Measurements from ENCODE around the gene NLRC3. TPM values are rescaled to one million over a fixed set of nuclear protein-coding genes. Genes with fewer than 3 reads are reported as not detected.

NLRC3 gene
- total RNA-seq, 1 experiment from 2014 or later: 0.02 TPM

DNA sequence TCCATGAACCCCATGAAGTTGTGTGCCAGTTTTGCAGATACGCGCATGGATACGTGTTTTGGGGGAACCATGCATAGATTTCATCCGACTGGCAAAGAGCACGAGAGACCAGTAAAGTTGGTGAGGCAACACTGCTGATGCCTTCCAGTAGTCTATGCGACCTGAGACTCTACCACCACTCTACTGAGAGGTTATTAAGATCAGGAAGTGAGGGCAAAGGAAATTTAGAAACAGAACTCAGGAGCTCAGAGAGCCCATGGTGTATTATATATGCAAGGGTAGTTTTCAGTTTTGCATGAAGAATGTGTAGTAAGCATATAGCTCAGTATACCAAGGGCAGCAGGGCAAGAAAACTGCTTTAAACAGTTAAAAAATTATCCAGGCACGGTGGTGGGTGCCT lies 30.0 kb upstream of the NLRC3 start:
- peaks cover 6% of the 10 kb centered on the region for H3K36me3 ChIP-seq

DNA sequence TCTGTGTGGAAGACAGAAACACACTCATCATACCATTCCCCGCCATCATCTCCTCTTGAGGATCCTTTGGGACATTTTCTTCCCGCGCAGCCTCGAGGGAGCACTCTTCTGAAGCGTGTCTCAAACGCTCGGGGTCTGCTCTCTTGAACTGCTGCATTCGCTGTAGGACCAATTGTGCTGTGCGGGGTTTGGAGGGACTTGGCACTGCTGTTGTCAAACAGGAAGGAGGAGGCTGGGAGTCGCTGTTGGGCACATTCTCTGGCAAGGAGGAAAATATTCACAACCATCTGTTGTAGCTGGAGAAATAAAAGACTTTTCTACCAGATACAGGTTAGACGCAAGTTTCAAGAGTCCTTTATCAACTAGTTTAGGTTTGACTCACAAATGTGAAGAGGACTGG lies 29.2 kb upstream of the NLRC3 start:
- Histone ChIP-seq H3K27me3 (no peaks in the 10 kb centered on the region), H3K36me3 (peaks cover 6% of the 10 kb centered on the region), H3K27ac (no peak overlapping the region), H3K9me3 (replicated peaks) (no peaks in the 10 kb centered on the region), H3K4me1 (no peaks in the 10 kb centered on the region; the same call in 1 of the 2 replicates), H3K4me3 (no peak overlapping the region)
- no peak for DNase-seq

More for the DNA sequence above, 30.0 kb upstream of the NLRC3 start:
- H3K27me3 ChIP-seq: no peaks in the 10 kb centered on the region
- H3K27ac ChIP-seq: no peak overlapping the region
- H3K4me1 ChIP-seq: no peaks in the 10 kb centered on the region; the same call in 1 of the 2 replicates
- no peak overlapping the region for H3K4me3 ChIP-seq
- H3K9me3 ChIP-seq (replicated peaks): no peaks in the 10 kb centered on the region
- no peak for DNase-seq

DNA sequence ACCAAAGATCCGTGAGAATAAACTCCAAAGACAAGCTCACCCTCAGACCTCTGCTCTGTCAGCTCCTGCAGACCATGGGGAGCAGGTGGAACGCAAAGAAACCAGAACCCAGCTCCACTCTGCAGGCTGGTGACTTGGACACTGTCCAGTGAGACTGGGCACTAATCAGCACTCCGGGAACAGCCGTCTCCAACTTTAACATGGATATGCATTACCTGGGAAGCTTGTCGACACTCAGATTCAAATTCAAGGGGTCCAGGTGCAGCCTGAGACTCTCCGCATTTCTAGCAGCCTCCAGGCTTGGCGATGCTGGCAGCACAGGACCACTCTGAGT lies 25.1 kb upstream of the NLRC3 start:
- Histone ChIP-seq H3K4me1 (no peaks in the 10 kb centered on the region), H3K27ac (no peak overlapping the region), H3K27me3 (no peaks in the 10 kb centered on the region), H3K4me3 (no peak overlapping the region), H3K9me3 (replicated peaks) (0 out of 2 replicates have a peak, but pooled peaks cover 3% of the 10 kb centered on the region), H3K36me3 (peaks cover 19% of the 10 kb centered on the region)
- no peak for DNase-seq

DNA sequence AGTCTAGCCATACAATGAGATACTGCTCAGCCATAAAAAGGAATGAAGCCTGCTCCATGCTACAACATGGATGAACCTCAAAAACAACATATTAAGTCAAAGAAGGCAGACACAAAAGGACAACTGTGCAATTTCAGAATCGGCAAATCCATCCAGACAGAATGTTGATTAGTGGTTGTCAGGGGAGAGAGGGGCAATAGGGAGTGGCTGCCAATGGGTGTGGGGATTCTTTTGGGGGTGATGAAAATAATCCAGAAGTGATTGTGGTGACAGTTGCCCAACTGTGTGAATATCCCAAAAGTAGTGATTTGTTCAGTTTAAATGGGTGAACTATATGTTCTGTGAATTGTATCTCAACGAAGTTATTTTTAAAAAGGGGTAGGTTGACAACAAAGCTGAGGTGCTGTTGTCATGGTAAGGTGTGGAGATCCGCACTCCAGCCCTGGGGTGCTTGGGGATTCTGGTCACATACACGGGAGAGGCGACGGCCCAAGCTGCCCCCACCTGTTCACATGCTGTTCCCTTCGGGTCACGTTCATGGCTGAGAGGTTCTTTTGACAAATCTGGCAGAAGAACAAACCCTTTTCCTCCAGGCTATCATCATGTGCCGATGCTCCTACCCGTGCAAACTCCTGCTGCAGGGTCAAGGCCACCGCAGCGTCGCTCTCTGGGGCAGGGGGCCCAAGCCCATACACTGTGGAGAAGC lies 24.6 kb upstream of the NLRC3 start:
- DNase-seq: no peak
- Histone ChIP-seq H3K4me1 (no peaks in the 10 kb centered on the region), H3K27ac (no peak overlapping the region), H3K27me3 (no peaks in the 10 kb centered on the region), H3K36me3 (peaks cover 19% of the 10 kb centered on the region), H3K4me3 (no peak overlapping the region), H3K9me3 (replicated peaks) (0 out of 2 replicates have a peak, but pooled peaks cover 3% of the 10 kb centered on the region)

DNA sequence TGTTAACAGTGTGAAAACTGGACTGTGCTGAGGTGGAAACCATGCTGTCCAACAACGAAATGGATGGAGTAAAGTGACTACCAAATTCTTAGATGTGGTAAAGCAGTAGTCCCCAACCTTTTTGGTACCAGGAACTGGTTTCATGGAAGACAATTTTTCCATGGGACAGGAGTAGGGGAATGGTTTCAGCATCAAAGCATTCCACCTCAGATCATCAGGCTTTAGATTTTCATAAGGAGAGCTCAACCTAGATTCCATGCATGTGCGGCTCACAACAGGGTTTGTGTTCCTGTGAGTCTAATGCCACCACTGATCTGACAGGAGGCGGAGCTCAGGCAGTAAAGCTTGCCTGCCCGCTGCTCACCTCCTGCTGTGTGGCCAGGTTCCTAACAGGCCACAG lies 22.7 kb upstream of the NLRC3 start:
- Histone ChIP-seq H3K4me1 (no peaks in the 10 kb centered on the region), H3K9me3 (replicated peaks) (0 out of 2 replicates have a peak, but pooled peaks cover 3% of the 10 kb centered on the region), H3K27ac (no peak overlapping the region), H3K4me3 (no peak overlapping the region), H3K36me3 (peaks cover 19% of the 10 kb centered on the region), H3K27me3 (no peaks in the 10 kb centered on the region)
- no peak for DNase-seq

DNA sequence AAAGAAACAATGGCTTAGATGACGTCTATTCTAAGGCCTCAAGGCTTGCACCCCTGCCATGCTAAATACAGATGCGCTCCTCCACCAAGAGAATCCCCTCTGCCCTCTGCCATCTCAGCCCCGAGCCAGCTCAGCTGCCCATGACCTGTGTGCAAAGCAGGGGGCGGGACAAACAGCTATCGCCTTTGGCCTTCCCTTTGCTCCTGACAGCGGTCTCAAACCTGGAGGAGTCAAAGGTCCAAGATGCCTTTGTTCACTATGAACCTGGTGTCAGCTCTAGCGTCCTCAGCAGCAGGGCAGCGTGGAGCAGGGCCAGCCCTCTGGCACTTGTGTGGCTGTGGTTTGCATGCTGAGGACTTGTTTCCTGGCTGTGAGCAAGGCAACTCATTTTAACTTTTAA lies 21.9 kb upstream of the NLRC3 start:
- H3K9me3 ChIP-seq (replicated peaks): 0 out of 2 replicates have a peak, but pooled peaks cover 3% of the 10 kb centered on the region
- no peak overlapping the region for H3K27ac ChIP-seq
- DNase-seq: no peak
- H3K4me3 ChIP-seq: no peak overlapping the region
- no peaks in the 10 kb centered on the region for H3K4me1 ChIP-seq
- H3K36me3 ChIP-seq: peaks cover 16% of the 10 kb centered on the region
- no peaks in the 10 kb centered on the region for H3K27me3 ChIP-seq

DNA sequence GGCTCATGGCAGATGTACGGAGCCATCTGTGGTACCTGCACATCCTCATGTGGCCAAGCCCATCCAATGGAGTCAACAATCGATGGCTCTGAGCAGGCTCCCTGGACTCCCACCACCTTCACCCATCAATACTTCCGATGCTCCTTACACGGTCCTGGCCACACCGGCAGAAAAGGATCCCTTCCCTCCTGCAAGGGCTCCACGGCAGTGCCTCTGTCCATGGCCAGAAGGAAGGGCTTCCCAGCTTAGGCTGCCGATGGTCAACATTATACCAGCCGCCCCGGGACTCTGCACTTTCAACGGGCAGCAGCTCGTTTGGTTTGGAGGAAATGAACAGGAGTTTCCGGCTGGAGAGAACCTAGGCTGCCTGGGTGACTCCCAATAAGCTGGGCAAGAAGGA lies 21.0 kb upstream of the NLRC3 start:
- no peak overlapping the region for H3K4me3 ChIP-seq
- peaks cover 14% of the 10 kb centered on the region for H3K36me3 ChIP-seq
- no peak for DNase-seq
- 0 out of 2 replicates have a peak, but pooled peaks cover 3% of the 10 kb centered on the region for H3K9me3 ChIP-seq (replicated peaks)
- no peak overlapping the region for H3K27ac ChIP-seq
- no peaks in the 10 kb centered on the region for H3K27me3 ChIP-seq
- H3K4me1 ChIP-seq: no peaks in the 10 kb centered on the region

DNA sequence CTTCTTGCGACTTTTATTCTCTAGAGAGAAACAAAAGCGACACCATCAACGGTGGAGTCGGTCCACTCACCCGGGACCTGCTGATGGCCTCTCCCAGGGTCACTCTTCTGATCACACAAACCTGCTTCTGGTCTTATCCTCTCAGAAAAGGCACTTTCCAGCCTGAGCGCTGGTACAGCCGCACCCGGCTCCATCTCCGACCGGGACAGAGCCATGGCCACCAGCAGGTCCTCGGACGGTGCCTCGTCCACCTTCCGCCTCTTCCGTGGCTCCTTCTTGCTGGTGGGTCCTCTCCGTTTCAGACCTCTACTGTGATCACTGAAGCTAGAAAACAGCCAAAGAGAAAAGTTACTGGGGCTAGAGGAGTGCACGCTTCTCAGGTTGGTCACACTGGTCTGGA lies 20.5 kb upstream of the NLRC3 start:
- Histone ChIP-seq H3K4me3 (no peak overlapping the region), H3K36me3 (peaks cover 14% of the 10 kb centered on the region), H3K4me1 (no peaks in the 10 kb centered on the region), H3K27me3 (no peaks in the 10 kb centered on the region), H3K9me3 (replicated peaks) (0 out of 2 replicates have a peak, but pooled peaks cover 3% of the 10 kb centered on the region), H3K27ac (no peak overlapping the region)
- no peak for DNase-seq

DNA sequence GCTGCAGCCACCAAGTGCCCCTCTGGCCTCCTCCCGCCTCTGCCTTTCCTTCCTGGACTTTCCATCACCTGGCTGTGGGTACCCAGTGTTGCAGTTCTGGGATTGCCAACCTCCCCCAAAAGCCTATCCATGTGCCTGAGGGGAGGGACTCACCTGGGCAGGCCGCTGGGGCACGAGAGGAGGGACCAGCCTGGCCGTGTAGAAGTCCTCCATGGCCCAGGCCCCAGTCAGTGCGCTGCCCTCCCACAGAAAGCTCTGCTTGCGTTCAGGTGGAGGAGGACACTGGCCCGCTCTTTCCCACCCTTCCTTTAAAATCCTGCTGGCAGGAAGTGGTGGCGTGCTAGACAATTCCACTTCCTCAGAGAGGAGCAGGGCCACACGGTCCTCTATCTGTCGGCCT lies 20.0 kb upstream of the NLRC3 start:
- DNase-seq: no peak
- H3K4me3 ChIP-seq: no peak overlapping the region
- H3K4me1 ChIP-seq: no peaks in the 10 kb centered on the region
- no peaks in the 10 kb centered on the region for H3K27me3 ChIP-seq
- 0 out of 2 replicates have a peak, but pooled peaks cover 3% of the 10 kb centered on the region for H3K9me3 ChIP-seq (replicated peaks)
- H3K36me3 ChIP-seq: peaks cover 14% of the 10 kb centered on the region
- no peak overlapping the region for H3K27ac ChIP-seq

DNA sequence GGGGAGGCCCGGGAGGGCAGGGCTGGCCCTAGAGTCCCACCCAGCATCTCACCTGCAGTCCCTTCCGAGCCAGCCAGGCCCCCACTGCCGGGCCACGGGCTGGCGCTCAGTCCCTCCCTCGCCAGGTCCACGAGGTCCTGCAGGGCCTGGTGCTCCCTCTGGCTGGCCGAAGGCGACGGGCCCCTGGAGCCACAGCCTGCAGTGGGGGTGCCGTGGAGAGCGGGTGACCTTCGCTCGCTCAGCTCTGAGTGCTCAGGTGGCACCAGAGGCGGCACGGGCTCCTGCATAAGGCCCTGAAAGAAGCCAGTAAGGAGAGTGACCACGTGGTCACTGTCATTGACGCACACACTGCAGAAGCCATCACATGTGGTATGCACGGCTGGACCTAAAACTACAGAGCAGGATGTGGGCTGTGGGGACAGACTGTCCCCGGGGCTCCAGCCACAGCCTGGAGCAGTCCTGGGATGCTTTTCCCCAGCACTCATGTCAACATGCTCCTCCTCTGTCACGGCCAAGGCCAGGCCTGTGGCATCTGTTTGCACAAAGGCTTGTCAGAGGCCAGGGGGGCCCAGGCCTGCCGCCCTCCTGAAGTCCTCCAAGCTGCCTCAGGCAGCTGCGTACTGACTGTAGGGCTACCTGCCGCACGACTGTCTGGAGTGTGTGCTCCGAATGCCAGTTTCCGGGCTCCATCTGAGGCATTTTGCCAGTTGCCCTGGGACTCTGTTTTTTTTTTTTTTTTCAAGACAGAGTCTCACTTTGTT lies 19.1 kb upstream of the NLRC3 start:
- DNase-seq: no peak
- H3K4me1 ChIP-seq: no peaks in the 10 kb centered on the region
- H3K9me3 ChIP-seq (replicated peaks): 0 out of 2 replicates have a peak, but pooled peaks cover 3% of the 10 kb centered on the region
- no peak overlapping the region for H3K4me3 ChIP-seq
- peaks cover 14% of the 10 kb centered on the region for H3K36me3 ChIP-seq
- no peak overlapping the region for H3K27ac ChIP-seq
- H3K27me3 ChIP-seq: no peaks in the 10 kb centered on the region

DNA sequence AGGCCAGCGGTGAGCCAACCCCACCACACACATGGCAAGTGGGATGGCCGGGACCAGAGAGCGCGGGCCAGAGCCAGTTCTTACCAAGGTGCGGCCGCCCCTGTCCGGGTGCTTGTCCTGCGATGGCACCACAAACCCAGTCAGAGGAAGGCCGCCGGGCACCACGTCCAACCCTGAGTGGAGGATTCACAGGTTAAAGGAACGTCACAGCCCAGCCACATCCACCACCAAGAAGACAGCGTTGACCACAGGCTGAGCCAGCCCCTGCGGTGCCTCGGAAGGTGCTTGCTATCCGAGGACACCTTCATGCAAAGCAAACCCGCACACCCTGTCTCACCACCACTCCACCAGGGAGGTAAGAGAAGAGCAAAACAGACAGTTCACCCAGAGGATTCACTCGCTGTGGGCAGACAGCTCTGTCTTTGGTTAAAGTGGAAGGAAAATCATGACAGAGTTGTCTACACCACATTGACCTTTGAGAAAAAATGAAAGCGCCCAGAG lies 18.4 kb upstream of the NLRC3 start:
- Histone ChIP-seq H3K36me3 (peaks cover 9% of the 10 kb centered on the region), H3K4me3 (no peak overlapping the region)
- no peak for DNase-seq

DNA sequence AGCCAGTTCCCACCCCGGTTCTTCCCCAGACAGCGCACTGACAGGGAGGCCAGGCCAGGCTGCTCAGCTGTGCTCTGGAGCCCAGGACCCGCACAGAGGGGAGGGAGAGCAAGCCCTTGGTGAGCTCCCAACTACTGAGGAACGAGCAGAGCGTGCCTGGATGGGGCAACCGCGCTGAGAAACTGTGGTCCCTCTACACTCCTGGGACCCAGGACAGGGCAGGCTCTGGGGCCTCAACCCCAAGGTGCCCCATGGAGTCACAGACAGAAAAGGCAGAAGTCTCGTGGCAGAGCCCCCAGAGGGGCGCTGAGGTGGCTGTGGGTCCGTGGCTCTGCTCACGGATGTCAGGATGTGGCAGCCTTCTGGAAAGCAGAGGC lies 17.9 kb upstream of the NLRC3 start:
- Histone ChIP-seq H3K27ac (no peak overlapping the region), H3K4me3 (no peak overlapping the region), H3K4me1 (no peaks in the 10 kb centered on the region), H3K36me3 (peaks cover 10% of the 10 kb centered on the region), H3K27me3 (no peaks in the 10 kb centered on the region), H3K9me3 (replicated peaks) (0 out of 2 replicates have a peak, but pooled peaks cover 3% of the 10 kb centered on the region)
- no peak for DNase-seq

More for the DNA sequence above, 18.4 kb upstream of the NLRC3 start:
- no peaks in the 10 kb centered on the region for H3K27me3 ChIP-seq
- H3K27ac ChIP-seq: no peak overlapping the region
- H3K4me1 ChIP-seq: no peaks in the 10 kb centered on the region
- 0 out of 2 replicates have a peak, but pooled peaks cover 3% of the 10 kb centered on the region for H3K9me3 ChIP-seq (replicated peaks)

DNA sequence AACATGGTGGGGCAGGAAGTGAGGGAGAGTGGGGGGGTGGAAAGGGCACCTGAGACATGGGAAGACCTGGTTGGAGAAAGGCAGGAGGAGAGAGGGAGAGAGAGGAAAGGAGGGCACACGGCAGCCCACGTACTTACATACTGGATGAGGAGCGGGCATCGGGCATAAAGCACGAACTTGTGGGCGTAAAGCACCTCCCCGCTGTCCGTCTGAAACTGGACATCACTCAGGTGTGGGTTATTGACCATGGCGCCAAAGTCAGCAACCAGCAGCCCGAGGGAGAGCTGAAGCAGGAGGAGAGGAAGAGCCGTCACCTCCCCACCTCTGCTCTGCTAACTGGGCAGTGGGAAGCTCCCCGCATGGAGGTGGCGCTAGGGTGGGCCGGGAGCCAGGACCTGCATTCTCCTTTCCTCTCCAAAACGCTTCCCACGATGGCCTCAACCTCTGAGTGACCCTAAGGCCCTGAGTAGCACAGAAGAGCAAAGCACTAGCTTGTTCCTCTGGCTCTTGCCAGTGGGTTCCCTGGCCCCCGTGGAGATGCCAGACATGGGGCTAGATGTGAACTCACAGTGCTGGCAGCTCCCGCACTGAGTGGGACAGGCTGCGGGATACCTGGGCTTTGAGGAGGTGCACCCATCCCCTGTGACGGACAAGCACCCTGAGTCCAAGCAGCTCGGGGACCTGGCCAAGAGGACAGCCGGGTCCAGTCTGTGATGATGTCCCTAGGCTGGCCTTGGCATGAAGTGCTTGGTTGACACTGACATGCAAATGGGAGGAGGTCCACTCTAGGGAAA lies 17.3 kb upstream of the NLRC3 start:
- H3K27ac ChIP-seq: no peak overlapping the region
- no peaks in the 10 kb centered on the region for H3K4me1 ChIP-seq
- H3K27me3 ChIP-seq: no peaks in the 10 kb centered on the region
- no peak for DNase-seq
- no peaks in the 10 kb centered on the region for H3K9me3 ChIP-seq (replicated peaks)
- no peak overlapping the region for H3K4me3 ChIP-seq
- H3K36me3 ChIP-seq: peaks cover 5% of the 10 kb centered on the region; the same call in 1 of the 2 replicates

DNA sequence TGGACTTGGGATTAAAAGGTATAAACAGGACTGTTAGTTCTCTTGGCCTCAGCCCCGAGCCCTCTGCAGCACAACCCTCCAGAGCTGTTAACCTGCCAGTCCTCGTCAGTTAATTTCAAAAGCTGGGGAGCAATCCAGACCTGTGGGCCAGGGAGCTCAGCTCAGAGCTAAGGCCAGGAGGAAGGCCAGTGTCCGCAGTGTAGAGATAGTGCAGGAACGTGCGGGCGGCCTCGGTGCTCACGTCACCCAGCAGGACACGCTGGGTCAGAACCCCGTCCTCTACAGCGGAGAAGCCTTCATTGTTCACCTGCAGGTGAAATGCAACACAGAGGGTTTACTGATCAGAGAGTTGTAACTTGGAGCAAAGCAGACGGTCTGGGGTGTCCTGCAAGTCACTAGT lies 15.4 kb upstream of the NLRC3 start:
- no peak for DNase-seq
- Histone ChIP-seq H3K27ac (no peak overlapping the region), H3K4me3 (no peak overlapping the region), H3K9me3 (replicated peaks) (no peaks in the 10 kb centered on the region), H3K27me3 (no peaks in the 10 kb centered on the region), H3K4me1 (no peaks in the 10 kb centered on the region), H3K36me3 (peaks cover 5% of the 10 kb centered on the region; the same call in 1 of the 2 replicates)

All from SJCRH30 (cell line).